ENCODE data around the gene ACAA1. TPM values are rescaled to one million over a fixed set of nuclear protein-coding genes. Genes with fewer than 3 reads are reported as not detected.

ACAA1 gene
- total RNA-seq, 1 donor from 2014 or later: 81.7 TPM

DNA sequence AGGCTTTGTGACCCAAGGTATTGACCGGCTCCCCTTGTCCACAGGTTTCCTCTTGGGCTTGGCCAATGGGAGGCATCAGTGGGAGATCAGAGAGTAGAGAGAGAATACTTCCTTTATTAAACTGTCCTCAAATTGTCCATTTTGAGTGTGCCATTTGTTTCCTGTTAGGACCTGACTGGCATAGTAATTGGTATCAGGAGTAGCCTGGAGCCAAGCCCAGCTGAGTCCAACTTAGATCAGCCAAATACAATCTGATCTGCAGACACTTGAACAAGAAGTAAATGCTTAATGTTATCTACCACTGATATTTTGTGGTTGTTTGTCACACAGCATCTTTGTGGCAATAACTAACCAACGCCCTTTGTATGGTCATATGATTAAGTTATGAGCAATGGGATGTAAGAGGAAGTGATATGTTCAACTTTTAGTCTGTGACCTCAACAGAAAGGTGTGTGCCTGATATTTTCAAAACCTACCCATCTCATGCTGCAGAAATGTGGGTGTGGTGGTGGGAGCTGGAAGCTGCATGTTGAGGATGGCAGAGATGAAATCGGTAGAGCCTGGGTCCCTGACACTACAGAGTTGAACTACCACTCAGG is 14.8 kb upstream of the ACAA1 start:
- Histone ChIP-seq H3K27ac (peak overlapping the region; percentile 65), H3K4me1 (peaks cover 21% of the 10 kb centered on the region), H3K27me3 (no peaks in the 10 kb centered on the region), H3K36me3 (no peaks in the 10 kb centered on the region), H3K9me3 (no peaks in the 10 kb centered on the region), H3K4me3 (no peak overlapping the region)
- intact Hi-C loops (cut with DNase I): no loop called here
- DNase-seq: no peak
- TF ChIP-seq, protein P1, sequence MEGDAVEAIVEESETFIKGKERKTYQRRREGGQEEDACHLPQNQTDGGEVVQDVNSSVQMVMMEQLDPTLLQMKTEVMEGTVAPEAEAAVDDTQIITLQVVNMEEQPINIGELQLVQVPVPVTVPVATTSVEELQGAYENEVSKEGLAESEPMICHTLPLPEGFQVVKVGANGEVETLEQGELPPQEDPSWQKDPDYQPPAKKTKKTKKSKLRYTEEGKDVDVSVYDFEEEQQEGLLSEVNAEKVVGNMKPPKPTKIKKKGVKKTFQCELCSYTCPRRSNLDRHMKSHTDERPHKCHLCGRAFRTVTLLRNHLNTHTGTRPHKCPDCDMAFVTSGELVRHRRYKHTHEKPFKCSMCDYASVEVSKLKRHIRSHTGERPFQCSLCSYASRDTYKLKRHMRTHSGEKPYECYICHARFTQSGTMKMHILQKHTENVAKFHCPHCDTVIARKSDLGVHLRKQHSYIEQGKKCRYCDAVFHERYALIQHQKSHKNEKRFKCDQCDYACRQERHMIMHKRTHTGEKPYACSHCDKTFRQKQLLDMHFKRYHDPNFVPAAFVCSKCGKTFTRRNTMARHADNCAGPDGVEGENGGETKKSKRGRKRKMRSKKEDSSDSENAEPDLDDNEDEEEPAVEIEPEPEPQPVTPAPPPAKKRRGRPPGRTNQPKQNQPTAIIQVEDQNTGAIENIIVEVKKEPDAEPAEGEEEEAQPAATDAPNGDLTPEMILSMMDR (IDR thresholded peaks at IDR 0.05): no peak
- ATAC-seq: peak; percentile 57

DNA sequence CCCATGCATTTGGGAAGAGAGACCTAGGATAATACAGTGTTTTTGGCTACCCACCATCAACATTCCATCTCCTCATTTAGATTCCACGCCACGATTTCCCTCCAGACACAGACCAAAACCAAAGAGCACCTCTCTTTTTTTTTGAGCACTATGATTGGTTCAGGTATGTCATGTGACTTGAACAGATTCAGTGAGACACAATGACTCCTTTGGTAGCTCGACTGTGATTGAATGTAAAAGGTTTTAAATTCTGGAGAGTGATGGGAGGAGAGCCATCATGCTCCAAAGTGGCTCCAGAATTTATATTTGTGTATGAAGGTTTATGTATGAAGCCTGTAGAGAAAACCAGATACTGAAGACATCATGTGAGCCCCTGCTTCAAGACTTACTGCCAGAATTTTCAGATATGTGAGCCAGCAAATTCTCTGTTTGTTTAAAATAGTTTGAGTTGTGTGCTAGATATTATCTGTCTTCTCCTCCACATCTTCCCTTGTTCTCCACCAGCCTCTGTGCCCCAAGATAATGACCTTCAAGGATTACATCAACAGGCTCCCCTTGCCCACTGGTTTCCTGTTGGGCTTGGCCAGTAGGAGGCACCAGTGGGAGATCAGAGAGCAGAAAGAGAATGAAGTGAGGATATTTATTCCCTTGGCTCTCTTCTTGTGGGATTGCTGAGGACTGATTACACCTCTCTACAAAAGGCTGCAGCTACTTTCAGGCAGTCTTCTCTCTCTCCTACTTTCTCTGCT is 14.0 kb upstream of the ACAA1 start:
- Histone ChIP-seq H3K4me1 (peaks cover 21% of the 10 kb centered on the region), H3K27ac (peak overlapping the region; percentile 65), H3K4me3 (no peak overlapping the region), H3K27me3 (no peaks in the 10 kb centered on the region), H3K36me3 (no peaks in the 10 kb centered on the region), H3K9me3 (no peaks in the 10 kb centered on the region)
- TF ChIP-seq, protein P1 (IDR thresholded peaks at IDR 0.05): peak; percentile 7
- ATAC-seq: no peak
- DNase-seq: no peak
- intact Hi-C loops (cut with DNase I): no loop called here

DNA sequence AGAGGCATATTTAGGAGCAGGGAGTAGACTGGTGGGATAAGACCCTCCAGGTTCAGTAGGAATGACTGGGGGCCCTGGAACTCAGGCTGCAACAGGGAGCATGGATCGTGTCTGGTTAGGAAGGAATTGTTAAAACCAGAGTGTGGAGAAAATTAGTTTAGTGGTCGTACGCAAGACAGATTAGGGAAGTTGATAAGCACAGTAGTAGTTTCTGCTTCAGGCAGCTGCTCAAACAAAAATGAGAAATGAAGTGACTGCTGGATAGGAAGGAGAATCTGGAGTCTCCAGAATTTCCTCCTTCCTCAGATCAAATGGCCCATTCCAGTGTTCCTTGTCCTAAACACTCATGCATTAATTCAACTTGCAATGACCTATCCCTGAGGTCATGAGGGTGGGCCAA is 12.8 kb upstream of the ACAA1 start:
- no peak for DNase-seq
- peak; percentile 16 for ATAC-seq
- intact Hi-C loops (cut with DNase I): no loop called here
- H3K27me3 ChIP-seq: no peaks in the 10 kb centered on the region
- TF ChIP-seq, protein P1 (IDR thresholded peaks at IDR 0.05): no peak
- H3K4me3 ChIP-seq: no peak overlapping the region
- no peaks in the 10 kb centered on the region for H3K36me3 ChIP-seq
- H3K4me1 ChIP-seq: peaks cover 18% of the 10 kb centered on the region
- no peaks in the 10 kb centered on the region for H3K9me3 ChIP-seq
- peak overlapping the region; percentile 37 for H3K27ac ChIP-seq

DNA sequence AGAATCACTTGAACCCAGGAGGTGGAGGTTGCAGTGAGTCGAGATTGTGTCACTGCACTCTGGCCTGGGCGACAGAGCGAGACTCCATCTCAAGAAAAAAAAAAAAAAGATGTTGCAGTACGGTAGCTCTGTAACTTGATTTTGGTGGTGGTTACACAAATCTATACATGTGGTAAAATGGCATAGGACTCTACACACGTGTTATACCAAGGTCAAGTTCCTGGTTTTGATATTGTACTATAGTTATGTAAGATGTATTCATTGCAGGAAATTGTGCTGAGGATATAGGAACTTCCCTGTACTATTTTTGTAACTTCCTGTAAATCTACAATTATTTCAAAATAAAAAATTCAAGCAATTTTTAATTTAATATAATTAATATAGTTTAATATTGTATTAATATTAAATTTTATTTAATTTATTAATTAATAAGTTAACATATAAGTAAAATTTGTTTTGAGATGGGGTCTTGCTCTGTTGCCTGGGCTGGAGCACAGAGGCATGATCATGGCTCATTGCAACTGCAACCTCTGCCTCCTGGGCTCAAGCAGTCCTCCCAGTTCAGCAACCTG is 11.5 kb upstream of the ACAA1 start:
- peaks cover 14% of the 10 kb centered on the region for H3K4me1 ChIP-seq
- H3K36me3 ChIP-seq: no peaks in the 10 kb centered on the region
- H3K9me3 ChIP-seq: no peaks in the 10 kb centered on the region
- intact Hi-C loops (cut with DNase I): no loop called here
- no peak overlapping the region for H3K4me3 ChIP-seq
- no peak for DNase-seq
- peak; percentile 61 for ATAC-seq
- H3K27me3 ChIP-seq: no peaks in the 10 kb centered on the region
- TF ChIP-seq, protein P1 (IDR thresholded peaks at IDR 0.05): no peak
- H3K27ac ChIP-seq: no peak overlapping the region

DNA sequence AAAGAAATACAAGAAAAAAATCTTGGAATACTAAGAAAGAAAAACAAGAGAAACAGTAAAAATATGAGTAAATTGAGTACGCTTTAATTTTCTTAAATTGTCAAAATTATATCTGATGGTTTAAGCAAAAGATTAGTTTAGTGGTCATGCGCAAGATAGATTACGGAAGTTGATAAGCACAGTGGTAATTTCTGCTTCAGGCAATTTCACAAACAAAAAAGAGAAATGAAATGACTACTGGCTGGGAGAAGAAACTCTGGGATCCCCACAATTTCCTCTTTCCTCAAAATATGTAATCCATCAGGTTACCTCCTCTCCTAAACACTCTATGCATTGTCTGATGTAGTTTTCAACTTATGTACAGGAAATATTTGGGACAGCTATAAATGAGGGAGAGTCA is 10.5 kb upstream of the ACAA1 start:
- Histone ChIP-seq H3K4me1 (peaks cover 6% of the 10 kb centered on the region), H3K27me3 (no peaks in the 10 kb centered on the region), H3K9me3 (no peaks in the 10 kb centered on the region), H3K27ac (no peak overlapping the region), H3K4me3 (no peak overlapping the region), H3K36me3 (no peaks in the 10 kb centered on the region)
- DNase-seq (no peak), ATAC-seq (peak; percentile 45)
- intact Hi-C loops (cut with DNase I): no loop called here
- TF ChIP-seq, protein P1 (IDR thresholded peaks at IDR 0.05): no peak
